Mucosa of rectum (tissue), 2 donors: Measurements from ENCODE around the gene ZCCHC2.

Source experiments
- H3K27ac ChIP-seq, 2 donors: one replicate each; pipeline ENCODE4 v1.7.0; 2013; ENCODE audit warnings: inconsistent platforms in 2 of 2, low read depth in 2 of 2, low read length in 2 of 2
- H3K27me3 ChIP-seq, 2 donors: one replicate each; pipeline ENCODE4 v1.7.0; 2013; ENCODE audit warnings: low read length in 2 of 2; ENCODE audit not compliant: control insufficient read depth in 2 of 2, insufficient read depth in 2 of 2
- H3K36me3 ChIP-seq, 2 donors: one replicate each; pipeline ENCODE4 v1.7.0; 2013; ENCODE audit warnings: low read length in 2 of 2; ENCODE audit not compliant: control insufficient read depth in 2 of 2, insufficient read depth in 2 of 2
- H3K4me1 ChIP-seq, 2 donors: one replicate each; pipeline ENCODE4 v1.7.0; 2013; ENCODE audit warnings: low read length in 2 of 2, mild to moderate bottlenecking in 1 of 2; ENCODE audit not compliant: control insufficient read depth in 2 of 2, insufficient read depth in 2 of 2
- H3K4me3 ChIP-seq, 2 donors: one replicate each; pipeline ENCODE4 v1.7.0; 2013; ENCODE audit warnings: low read length in 2 of 2
- H3K9ac ChIP-seq, 2 donors: one replicate each; pipeline ENCODE4 v1.7.0; 2013; ENCODE audit warnings: low read length in 2 of 2, low read depth in 1 of 2, mild to moderate bottlenecking in 1 of 2
- H3K9me3 ChIP-seq, 2 donors: one replicate each; pipeline ENCODE4 v1.7.0; 2013; ENCODE audit warnings: low read length in 2 of 2; ENCODE audit not compliant: control insufficient read depth in 2 of 2
- donor health status: healthy.
- donor health status: Normal muscosa, but diverticular disease.

ZCCHC2 gene

GRCh38 chr18:62612776-62613175, 90.0 kb downstream of the ZCCHC2 start:
- Histone ChIP-seq H3K36me3 (no peaks in the 10 kb centered on the region), H3K4me1 (no peaks in the 10 kb centered on the region), H3K27ac (no peak overlapping the region), H3K9ac (no peak overlapping the region), H3K9me3 (no peaks in the 10 kb centered on the region), H3K4me3 (no peak overlapping the region), H3K27me3 (no peaks in the 10 kb centered on the region)

GRCh38 chr18:62614494-62614893, 91.7 kb downstream of the ZCCHC2 start:
- no peaks in the 10 kb centered on the region for H3K4me1 ChIP-seq
- no peak overlapping the region for H3K9ac ChIP-seq
- no peak overlapping the region for H3K27ac ChIP-seq
- H3K36me3 ChIP-seq = no peaks in the 10 kb centered on the region
- no peaks in the 10 kb centered on the region for H3K27me3 ChIP-seq
- no peak overlapping the region for H3K4me3 ChIP-seq
- no peaks in the 10 kb centered on the region for H3K9me3 ChIP-seq

DNA sequence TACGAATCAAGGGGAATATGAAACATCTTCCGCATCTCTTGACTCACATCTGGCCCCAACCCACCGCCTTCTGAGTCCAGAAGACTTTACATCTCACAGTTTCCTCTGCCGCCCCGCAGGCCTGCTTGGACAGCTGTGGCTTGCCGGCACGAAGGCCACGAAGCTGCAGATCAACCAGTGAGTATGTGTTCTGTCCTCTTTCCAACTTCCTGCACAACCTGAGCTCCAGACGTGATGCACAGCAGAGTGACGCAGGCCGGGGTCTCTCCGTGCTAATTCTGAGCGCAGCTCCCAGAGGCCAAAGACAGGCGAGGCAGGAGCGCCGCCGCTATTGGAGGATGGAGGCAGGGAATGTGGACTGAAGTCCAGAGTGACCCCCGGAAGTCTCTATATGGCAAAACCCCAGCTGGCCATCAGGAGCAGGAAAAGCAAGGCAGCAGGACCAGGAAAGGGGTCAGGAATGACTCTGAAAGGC, 93.5 kb downstream of the ZCCHC2 start:
- no peak overlapping the region for H3K27ac ChIP-seq
- H3K27me3 ChIP-seq = no peaks in the 10 kb centered on the region
- no peaks in the 10 kb centered on the region for H3K9me3 ChIP-seq
- H3K9ac ChIP-seq = no peak overlapping the region
- H3K4me3 ChIP-seq = no peak overlapping the region
- H3K4me1 ChIP-seq = no peaks in the 10 kb centered on the region
- H3K36me3 ChIP-seq = no peaks in the 10 kb centered on the region

GRCh38 chr18:62617793-62618591, 95.2 kb downstream of the ZCCHC2 start:
- no peak overlapping the region for H3K27ac ChIP-seq
- no peaks in the 10 kb centered on the region for H3K4me1 ChIP-seq
- no peak overlapping the region for H3K9ac ChIP-seq
- H3K36me3 ChIP-seq = no peaks in the 10 kb centered on the region
- no peak overlapping the region for H3K4me3 ChIP-seq
- H3K9me3 ChIP-seq = no peaks in the 10 kb centered on the region
- H3K27me3 ChIP-seq = no peaks in the 10 kb centered on the region

GRCh38 chr18:62618735-62619134, 95.9 kb downstream of the ZCCHC2 start:
- Histone ChIP-seq H3K27ac (no peak overlapping the region), H3K9me3 (no peaks in the 10 kb centered on the region), H3K9ac (no peak overlapping the region), H3K4me1 (no peaks in the 10 kb centered on the region), H3K4me3 (no peak overlapping the region), H3K36me3 (no peaks in the 10 kb centered on the region), H3K27me3 (no peaks in the 10 kb centered on the region)

DNA sequence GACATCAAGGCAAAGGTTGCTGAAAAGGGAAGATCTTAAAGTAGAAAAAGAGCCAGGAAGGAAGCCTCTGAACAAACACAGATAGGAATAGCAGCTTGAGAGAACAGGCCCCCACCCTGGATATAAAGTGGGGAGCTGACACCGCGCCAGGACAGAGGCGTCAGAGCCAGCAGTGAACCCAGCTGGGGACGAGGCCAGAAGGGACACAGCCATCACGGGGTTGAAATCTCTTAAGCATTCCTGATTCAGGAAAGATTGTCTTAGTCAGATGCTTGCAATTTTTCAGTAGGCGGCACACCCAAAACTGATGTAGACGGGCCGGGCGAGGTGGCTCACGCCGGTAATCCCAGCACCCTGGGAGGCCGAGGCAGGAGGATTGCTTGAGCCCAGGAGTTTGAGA, 98.7 kb downstream of the ZCCHC2 start:
- Histone ChIP-seq H3K4me3 (no peak overlapping the region), H3K27ac (no peak overlapping the region), H3K4me1 (no peaks in the 10 kb centered on the region), H3K9ac (no peak overlapping the region), H3K36me3 (no peaks in the 10 kb centered on the region), H3K9me3 (no peaks in the 10 kb centered on the region), H3K27me3 (no peaks in the 10 kb centered on the region)

- H3K4me1 ChIP-seq = no peaks in the 10 kb centered on the region
- no peaks in the 10 kb centered on the region for H3K27me3 ChIP-seq
- no peak overlapping the region for H3K27ac ChIP-seq
- no peaks in the 10 kb centered on the region for H3K9me3 ChIP-seq
- H3K36me3 ChIP-seq = no peaks in the 10 kb centered on the region
- H3K9ac ChIP-seq = no peak overlapping the region
- no peak overlapping the region for H3K4me3 ChIP-seq
These were observed 102.2 kb downstream of the ZCCHC2 start for GRCh38 chr18:62625019-62625418.
